Memory B cell (primary cell): ENCODE measurements around the gene MAGI3.
"Not testable (repeated sequence)": the region's sequence is repeated elsewhere in the genome, so short reads cannot be mapped to it uniquely, and the experiment has no call there.

Experiments used
- ATAC-seq: fragments of 150-1000 bp; cut with Tn5 transposase; 2 replicates; pipeline ENCODE4 v1.10.0; 2021; ENCODE audit warnings: low read depth, mild to moderate bottlenecking, moderate library complexity
- DNase-seq, 2 donors: peaks; one replicate each; pipeline ENCODE4 v3.0.0; 2022; ENCODE audit warnings: low spot score in 2 of 2
- H3K27ac Mint-ChIP-seq: one replicate; pipeline ENCODE4 v1.8.0; 2022; ENCODE audit warnings: mild to moderate bottlenecking, moderate library complexity, mixed read lengths
- H3K27me3 Mint-ChIP-seq: one replicate; pipeline ENCODE4 v1.8.0; 2022; ENCODE audit warnings: mixed read lengths
- H3K36me3 Mint-ChIP-seq: one replicate; pipeline ENCODE4 v1.8.0; 2022; ENCODE audit warnings: mild to moderate bottlenecking, mixed read lengths
- H3K4me1 Mint-ChIP-seq: one replicate; pipeline ENCODE4 v1.8.0; 2022; ENCODE audit warnings: mixed read lengths
- H3K4me3 Mint-ChIP-seq: one replicate; pipeline ENCODE4 v1.8.0; 2022; ENCODE audit warnings: mild to moderate bottlenecking, moderate library complexity, mixed read lengths
- H3K9me3 Mint-ChIP-seq: one replicate; pipeline ENCODE4 v1.8.0; 2022; ENCODE audit warnings: mixed read lengths

Gene MAGI3

DNA sequence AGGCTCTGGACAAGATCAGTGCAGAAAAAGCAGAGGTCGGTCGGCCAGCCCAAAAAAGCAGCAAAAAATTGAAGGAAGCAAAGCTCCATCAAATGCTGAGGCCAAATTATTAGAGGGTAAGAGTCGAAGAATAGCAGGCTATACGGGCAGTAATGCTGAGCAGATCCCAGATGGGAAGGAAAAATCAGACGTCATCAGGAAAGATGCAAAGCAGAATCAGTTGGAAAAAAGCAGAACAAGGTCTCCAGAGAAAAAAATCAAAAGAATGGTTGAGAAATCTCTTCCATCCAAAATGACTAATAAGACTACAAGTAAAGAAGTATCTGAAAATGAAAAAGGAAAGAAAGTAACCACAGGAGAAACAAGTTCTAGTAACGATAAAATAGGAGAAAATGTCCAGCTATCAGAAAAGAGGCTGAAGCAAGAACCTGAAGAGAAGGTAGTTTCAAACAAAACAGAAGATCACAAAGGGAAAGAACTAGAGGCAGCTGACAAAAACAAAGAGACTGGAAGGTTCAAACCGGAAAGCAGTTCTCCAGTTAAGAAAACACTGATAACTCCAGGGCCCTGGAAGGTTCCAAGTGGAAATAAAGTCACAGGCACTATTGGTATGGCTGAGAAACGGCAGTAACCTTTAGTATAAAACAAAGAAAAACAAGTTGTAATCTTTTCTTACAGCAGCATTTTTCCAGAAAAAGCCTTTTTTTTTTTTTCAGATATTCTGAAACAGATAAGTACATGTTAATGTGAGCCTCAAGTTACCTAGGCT, 293.3 kb downstream of the MAGI3 start:
- ATAC-seq (no peak), DNase-seq (no peak)
- Mint-ChIP-seq H3K36me3 (no peaks in the 10 kb centered on the region), H3K4me1 (no peaks in the 10 kb centered on the region), H3K9me3 (no peaks in the 10 kb centered on the region), H3K4me3 (no peak overlapping the region), H3K27ac (peak overlapping the region; percentile 39), H3K27me3 (no peaks in the 10 kb centered on the region)

DNA sequence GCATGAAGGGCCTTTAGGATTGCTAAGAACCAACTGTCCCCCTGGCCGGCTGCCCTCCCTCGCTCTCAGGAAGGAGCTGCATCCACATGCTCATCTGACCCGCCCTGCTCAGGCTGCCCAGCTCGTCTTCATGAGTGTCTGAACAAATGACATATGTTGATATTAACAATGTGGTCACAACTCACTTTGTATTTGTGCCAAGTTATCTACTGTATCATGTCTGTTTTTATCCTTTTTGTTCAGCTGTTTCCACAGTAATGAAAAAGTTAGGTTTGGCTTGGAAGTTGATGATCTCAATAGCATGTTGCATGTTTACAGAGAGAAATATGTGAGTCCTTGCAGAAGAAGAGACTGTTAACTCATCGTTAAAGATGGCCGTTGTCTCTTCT, 293.8 kb downstream of the MAGI3 start:
- DNase-seq = no peak
- no peaks in the 10 kb centered on the region for H3K27me3 Mint-ChIP-seq
- no peak overlapping the region for H3K27ac Mint-ChIP-seq
- ATAC-seq = no peak
- no peaks in the 10 kb centered on the region for H3K36me3 Mint-ChIP-seq
- H3K4me1 Mint-ChIP-seq = no peaks in the 10 kb centered on the region
- no peak overlapping the region for H3K4me3 Mint-ChIP-seq
- no peaks in the 10 kb centered on the region for H3K9me3 Mint-ChIP-seq

DNA sequence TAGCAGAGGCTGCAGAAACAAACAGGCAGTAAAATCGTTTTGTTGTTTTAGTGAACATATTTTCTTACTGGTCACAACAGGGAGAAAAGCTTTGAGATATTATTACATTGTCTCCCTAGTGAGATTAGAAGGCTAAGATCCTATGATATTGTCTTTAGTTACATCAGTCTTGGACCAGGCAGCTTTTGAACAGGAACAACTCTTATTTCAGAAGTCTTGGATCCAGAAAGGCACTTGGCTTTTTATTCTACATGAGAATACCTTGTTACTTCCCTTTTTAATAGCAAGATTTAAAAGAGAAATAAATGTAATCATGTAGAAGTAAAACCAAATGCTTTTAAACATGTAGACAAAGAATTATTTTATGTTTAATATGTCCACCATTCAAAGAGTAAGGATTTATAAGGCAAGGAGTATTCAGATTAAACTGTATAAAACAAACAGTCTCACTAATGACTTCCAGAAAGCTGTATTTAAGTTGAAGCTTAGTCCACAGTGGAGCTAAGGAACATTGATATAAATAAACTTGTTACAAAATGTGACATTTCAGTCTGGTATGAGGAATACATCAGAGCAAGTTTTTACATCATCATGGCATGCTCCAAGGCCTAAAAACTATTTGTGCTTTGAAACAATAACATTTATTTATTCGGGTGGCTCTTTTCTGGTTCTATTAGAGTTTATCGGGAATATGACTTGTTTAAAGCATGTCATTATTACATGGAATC, 296.7 kb downstream of the MAGI3 start:
- DNase-seq = no peak
- no peak for ATAC-seq
- Mint-ChIP-seq H3K4me1 (peaks cover 5% of the 10 kb centered on the region), H3K4me3 (no peak overlapping the region), H3K36me3 (peaks cover 6% of the 10 kb centered on the region), H3K9me3 (no peaks in the 10 kb centered on the region), H3K27ac (no peak overlapping the region), H3K27me3 (no peaks in the 10 kb centered on the region)

DNA sequence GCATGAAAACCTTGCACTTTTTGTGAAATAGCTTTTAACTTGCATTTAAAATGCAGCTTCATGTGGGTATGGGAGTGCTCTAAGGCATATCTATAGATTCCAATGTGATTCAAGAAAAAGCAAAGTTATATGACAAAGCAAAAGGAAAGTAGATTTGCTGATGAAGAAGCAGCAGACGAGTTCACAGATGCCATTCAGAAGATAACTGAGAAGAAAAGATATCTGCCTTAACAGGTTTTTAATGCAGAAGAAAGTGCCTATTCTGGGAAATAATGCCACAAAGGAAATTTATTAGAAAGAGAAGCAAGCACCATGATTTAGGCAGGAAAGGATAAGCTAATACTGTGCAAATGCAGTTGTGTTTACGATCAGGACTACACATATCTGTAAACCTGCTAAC, 300.9 kb downstream of the MAGI3 start:
- peaks cover 10% of the 10 kb centered on the region for H3K4me1 Mint-ChIP-seq
- H3K36me3 Mint-ChIP-seq = peaks cover 28% of the 10 kb centered on the region
- peak overlapping the region; percentile 67 for H3K27ac Mint-ChIP-seq
- no peaks in the 10 kb centered on the region for H3K27me3 Mint-ChIP-seq
- no peak overlapping the region for H3K4me3 Mint-ChIP-seq
- no peak for DNase-seq
- H3K9me3 Mint-ChIP-seq = peaks cover 8% of the 10 kb centered on the region
- no peak for ATAC-seq

DNA sequence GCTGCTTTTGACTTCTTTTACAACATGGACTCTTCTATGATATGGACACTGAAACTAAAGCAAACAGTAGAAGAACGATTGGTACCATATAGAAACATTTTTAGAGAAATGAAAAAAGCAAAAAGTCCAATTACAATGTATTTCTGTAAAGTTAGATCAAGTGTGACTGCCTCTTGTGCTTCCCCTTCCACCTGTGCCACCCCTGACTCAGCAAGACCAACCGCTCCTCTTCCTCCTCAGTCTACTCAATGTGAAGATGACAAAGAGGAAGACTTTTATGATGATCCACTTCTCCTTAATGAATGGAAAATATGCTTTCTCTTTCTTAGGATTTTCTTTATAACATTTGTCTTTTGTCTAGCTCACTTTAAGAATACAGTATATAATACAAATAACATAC, 302.0 kb downstream of the MAGI3 start:
- peak; percentile 57 for ATAC-seq
- H3K27ac Mint-ChIP-seq = no peak overlapping the region
- DNase-seq = no peak
- peaks cover 10% of the 10 kb centered on the region for H3K4me1 Mint-ChIP-seq
- H3K9me3 Mint-ChIP-seq = peaks cover 8% of the 10 kb centered on the region
- H3K27me3 Mint-ChIP-seq = no peaks in the 10 kb centered on the region
- peaks cover 31% of the 10 kb centered on the region for H3K36me3 Mint-ChIP-seq
- H3K4me3 Mint-ChIP-seq = no peak overlapping the region

DNA sequence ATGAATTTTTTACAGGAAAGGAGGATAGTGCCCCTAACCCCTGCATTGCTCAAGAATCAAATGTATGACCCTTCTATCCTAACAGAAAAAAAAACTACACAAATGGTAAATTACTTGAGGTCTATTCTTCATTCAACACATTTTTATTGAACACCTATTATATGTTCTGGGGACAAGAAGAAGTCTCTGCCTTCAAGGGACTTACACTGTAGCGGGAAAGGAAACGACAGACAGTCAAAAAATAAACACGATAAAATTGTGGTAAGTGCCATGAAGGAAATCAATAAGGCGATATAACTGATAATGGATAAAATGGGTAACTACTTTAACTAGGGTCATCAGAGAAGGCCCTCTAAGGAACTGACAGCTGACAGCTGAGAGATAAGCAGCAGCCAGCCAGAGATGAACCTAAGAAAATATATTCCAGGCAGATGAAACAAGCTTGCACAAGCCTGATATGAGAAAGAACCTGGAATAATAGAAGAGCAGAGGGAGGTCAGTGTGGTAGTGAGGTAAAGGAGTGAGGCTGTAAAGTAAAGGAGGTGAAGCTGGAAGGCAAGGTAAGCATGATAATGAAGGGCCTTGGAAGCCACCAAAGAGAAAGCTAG, 302.6 kb downstream of the MAGI3 start:
- no peaks in the 10 kb centered on the region for H3K27me3 Mint-ChIP-seq
- ATAC-seq = no peak
- H3K27ac Mint-ChIP-seq = no peak overlapping the region
- H3K4me3 Mint-ChIP-seq = no peak overlapping the region
- peaks cover 31% of the 10 kb centered on the region for H3K36me3 Mint-ChIP-seq
- H3K4me1 Mint-ChIP-seq = peaks cover 10% of the 10 kb centered on the region
- DNase-seq = no peak
- H3K9me3 Mint-ChIP-seq = peaks cover 8% of the 10 kb centered on the region

DNA sequence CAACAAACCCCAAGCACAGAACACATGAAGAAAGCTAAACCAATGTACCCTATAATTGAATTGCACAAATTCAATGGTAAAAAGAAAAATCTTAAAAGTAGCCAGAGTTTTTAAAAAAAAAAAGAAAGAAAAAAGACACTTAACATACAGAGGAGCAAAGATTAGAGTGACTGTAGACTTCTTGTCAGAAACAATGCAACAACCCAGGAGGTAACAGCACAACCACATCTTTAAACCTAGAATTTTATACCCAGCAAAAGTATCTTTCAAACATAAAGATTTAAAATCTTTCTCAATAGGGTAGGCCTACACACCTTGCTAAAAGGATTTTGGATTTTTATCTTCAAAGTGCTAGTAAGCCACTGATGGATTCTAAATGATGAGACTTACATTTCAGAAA, 304.6 kb downstream of the MAGI3 start:
- H3K27ac Mint-ChIP-seq = no peak overlapping the region
- no peak for ATAC-seq

DNA sequence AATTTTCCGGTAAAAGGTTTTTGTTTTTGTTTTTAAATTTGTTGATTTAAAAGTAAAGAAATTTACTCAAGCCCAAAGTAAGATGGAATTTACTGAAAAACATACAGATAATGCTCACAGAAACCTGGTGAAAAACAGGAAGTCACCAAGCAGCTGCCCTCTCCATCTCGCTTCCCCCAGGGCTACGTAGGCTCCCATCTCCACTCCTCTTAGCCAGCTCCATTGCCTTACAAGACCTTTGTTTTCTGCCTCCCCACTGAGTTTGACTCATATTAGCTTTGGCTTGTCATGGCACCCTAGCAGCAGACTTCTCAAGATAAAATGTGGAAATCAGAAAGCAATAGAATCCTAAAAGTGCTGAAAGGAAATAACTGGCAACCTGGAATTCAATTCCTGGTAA, 311.1 kb downstream of the MAGI3 start:
- no peak for DNase-seq
- H3K4me1 Mint-ChIP-seq = peaks cover 12% of the 10 kb centered on the region
- H3K27me3 Mint-ChIP-seq = no peaks in the 10 kb centered on the region
- H3K27ac Mint-ChIP-seq = no peak overlapping the region
- ATAC-seq = peak; percentile 35
- no peaks in the 10 kb centered on the region for H3K9me3 Mint-ChIP-seq
- H3K4me3 Mint-ChIP-seq = no peak overlapping the region
- peaks cover 16% of the 10 kb centered on the region for H3K36me3 Mint-ChIP-seq

More for the DNA sequence above, 304.6 kb downstream of the MAGI3 start:
- DNase-seq = no peak
- Mint-ChIP-seq H3K4me1 (peaks cover 10% of the 10 kb centered on the region), H3K9me3 (peaks cover 8% of the 10 kb centered on the region), H3K36me3 (peaks cover 32% of the 10 kb centered on the region), H3K4me3 (no peak overlapping the region), H3K27me3 (no peaks in the 10 kb centered on the region)

DNA sequence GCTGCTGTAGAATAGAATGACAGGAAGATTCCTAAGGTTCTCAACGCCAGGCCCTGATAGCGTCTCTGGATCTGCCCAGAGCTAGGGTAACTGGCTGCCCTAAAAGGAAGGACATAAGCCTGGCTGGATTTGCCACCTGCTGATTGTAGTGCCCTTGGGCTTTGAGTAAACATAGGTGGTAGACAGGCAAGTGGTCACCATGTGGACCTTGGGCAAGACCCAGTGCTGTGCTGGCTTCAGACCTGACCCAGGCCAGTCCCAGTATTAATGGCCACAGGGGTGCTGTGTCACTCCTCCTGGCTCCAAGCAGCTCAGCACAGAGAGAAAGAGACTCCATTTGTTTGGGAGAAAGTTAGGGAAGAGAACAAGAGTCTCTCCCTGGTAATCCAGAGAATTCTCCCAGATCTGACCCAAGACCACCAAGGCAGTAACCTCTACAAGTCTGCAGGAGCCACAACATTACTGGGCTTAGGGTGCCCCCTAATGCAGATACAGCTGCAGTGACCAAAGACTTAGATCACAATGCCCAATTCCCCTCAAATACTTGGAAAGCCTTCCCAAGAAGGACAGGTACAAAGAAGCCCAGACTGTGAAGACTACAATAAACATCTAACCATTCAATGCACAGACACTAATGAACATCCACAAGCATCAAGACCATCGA, 324.4 kb downstream of the MAGI3 start:
- Mint-ChIP-seq H3K9me3 (peaks cover 12% of the 10 kb centered on the region), H3K36me3 (peaks cover 41% of the 10 kb centered on the region), H3K27ac (no peak overlapping the region), H3K4me3 (no peak overlapping the region), H3K27me3 (no peaks in the 10 kb centered on the region), H3K4me1 (peaks cover 2% of the 10 kb centered on the region)
- DNase-seq (no peak), ATAC-seq (no peak)

DNA sequence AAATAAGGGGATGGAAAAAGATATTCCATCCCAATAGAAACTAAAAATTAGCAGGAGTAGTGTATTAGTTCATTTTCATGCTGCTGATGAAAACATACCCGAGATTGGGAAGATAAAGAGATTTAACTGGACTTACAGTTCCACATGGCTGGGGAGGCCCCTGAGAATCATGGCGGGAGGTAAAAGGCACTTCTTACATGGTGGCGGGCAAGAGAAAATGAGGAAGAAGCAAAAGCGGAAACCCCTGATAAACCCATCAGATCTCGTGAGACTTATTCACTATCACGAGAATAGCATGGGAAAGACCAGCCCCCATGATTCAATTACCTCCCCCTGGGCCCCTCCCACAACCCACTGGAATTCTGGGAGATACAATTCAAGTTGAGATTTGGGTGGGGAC, 327.2 kb downstream of the MAGI3 start:
- Mint-ChIP-seq H3K36me3 (peaks cover 50% of the 10 kb centered on the region), H3K9me3 (peaks cover 12% of the 10 kb centered on the region)
- not testable (repeated sequence) for H3K4me3 Mint-ChIP-seq, H3K4me1 Mint-ChIP-seq, H3K27me3 Mint-ChIP-seq, ATAC-seq, H3K27ac Mint-ChIP-seq, DNase-seq

DNA sequence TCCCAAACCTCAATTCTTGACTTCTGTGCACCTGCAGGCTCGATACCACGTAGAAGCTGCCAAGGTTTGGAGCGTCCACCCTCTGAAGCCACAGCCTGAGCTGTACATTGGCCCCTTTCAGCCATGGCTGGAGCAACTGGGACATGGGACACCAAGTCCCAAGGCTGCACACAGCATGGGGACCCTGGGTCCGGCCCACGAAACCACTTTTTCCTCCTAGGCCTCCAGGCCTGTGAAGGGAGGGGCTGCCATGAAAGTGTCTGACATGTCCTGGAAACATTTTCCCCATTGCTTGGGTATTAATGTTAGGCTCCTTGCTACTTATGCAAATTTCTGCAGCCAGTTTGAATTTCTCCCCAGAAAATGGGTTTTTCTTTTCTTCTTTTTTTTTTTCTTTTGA, 328.3 kb downstream of the MAGI3 start:
- not testable (repeated sequence) for H3K4me1 Mint-ChIP-seq, DNase-seq, H3K27me3 Mint-ChIP-seq, ATAC-seq, H3K27ac Mint-ChIP-seq, H3K4me3 Mint-ChIP-seq
- Mint-ChIP-seq H3K36me3 (peaks cover 49% of the 10 kb centered on the region), H3K9me3 (peaks cover 12% of the 10 kb centered on the region)

DNA sequence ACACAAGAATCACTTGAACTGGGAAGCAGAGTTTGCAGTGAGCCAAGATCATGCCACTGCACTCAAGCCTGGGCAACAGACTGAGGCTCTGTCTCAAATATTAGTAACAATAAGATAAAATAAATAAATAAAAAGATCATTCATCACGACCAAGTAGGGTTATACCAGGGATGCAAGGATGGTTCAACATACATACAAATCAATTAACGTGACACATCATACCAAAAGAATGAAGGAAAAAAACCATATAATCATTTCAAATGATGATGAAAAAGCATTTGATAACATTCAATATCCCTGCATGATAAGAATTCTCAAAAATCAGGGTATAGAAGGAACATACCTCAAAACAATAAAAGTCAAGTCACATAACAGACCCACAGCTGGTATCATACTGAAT, 330.7 kb downstream of the MAGI3 start:
- H3K27me3 Mint-ChIP-seq = no peaks in the 10 kb centered on the region
- H3K9me3 Mint-ChIP-seq = peaks cover 12% of the 10 kb centered on the region
- H3K4me1 Mint-ChIP-seq = no peaks in the 10 kb centered on the region
- peaks cover 40% of the 10 kb centered on the region for H3K36me3 Mint-ChIP-seq
- H3K27ac Mint-ChIP-seq = no peak overlapping the region
- no peak overlapping the region for H3K4me3 Mint-ChIP-seq
- ATAC-seq = no peak
- no peak for DNase-seq

DNA sequence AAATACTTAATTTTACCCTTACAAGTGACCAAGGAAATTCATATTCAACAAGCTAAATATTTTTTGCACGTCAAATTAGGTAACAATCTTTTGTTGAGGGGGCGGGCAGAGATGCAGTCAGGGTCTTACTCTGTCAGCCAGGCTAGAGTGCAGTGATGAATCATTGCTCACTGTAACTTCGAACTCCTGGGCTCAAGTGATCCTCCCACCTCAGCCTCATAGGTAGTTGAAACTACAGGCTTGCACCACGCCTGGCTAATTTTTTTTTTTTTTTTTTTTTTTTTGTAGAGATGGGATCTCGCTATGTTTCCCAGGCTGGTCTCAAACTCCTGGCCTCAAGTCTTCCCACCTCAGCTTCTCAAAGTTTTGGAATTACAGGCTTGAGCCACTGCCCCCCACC, 342.5 kb downstream of the MAGI3 start:
- Mint-ChIP-seq H3K4me1 (no peaks in the 10 kb centered on the region), H3K9me3 (no peaks in the 10 kb centered on the region), H3K27me3 (no peaks in the 10 kb centered on the region), H3K27ac (no peak overlapping the region), H3K4me3 (no peak overlapping the region), H3K36me3 (peaks cover 23% of the 10 kb centered on the region)
- DNase-seq (no peak), ATAC-seq (no peak)
